SK-N-DZ (cell line): Measurements from ENCODE around the gene ZNG1F. TPM values are rescaled to one million over a fixed set of nuclear protein-coding genes. Genes with fewer than 3 reads are reported as not detected.
"Not testable (repeated sequence)": the region's sequence is repeated elsewhere in the genome, so short reads cannot be mapped to it uniquely, and the experiment has no call there.

ENCODE experiments used
- DNase-seq: peaks from one replicate; pipeline ENCODE4 v3.0.0-alpha.2; 2015; ENCODE audit warnings: low spot score
- polyA plus RNA-seq, 2 experiments: library from polyadenylated mRNA; depleted of rRNA; stranded (reverse); fragments of >200 nt; gene quantifications; 2 replicates each; pipeline ENCODE4 v1.2.3, GENCODE V29; 2014

ZNG1F gene
- 9.8 and 10.5 TPM in 2 replicates for polyA plus RNA-seq (2014; cell fraction: cytosol; rRNA removed)
- polyA plus RNA-seq (2014; cell fraction: nucleus; rRNA removed) = 29.9 and 31.0 TPM in 2 replicates

GRCh38 chr9:41189217-41189616 is at the start of gene ZNG1F:
ZNG1F (minus strand) TSS chr9:41189317; CDS start chr9:41189258, 59 bp downstream.
- not testable (repeated sequence) for DNase-seq

- peak; percentile 10 for DNase-seq
These were observed 48.1 kb upstream of the ZNG1F start for GRCh38 chr9:41237110-41237749.

GRCh38 chr9:41236486-41237109 is 47.5 kb upstream of the ZNG1F start:
- DNase-seq = not testable (repeated sequence)

- peak; percentile 7 for DNase-seq
These were observed 46.0 kb upstream of the ZNG1F start for GRCh38 chr9:41234811-41235805.

- DNase-seq = not testable (repeated sequence)
These were observed 45.1 kb upstream of the ZNG1F start for GRCh38 chr9:41234221-41234620.

- peak; percentile 4 for DNase-seq
These were observed 43.2 kb upstream of the ZNG1F start for GRCh38 chr9:41232326-41232725.

- peak; percentile 48 for DNase-seq
These were observed 41.3 kb upstream of the ZNG1F start for GRCh38 chr9:41230418-41230817.

- DNase-seq = peak; percentile 62
These were observed 40.6 kb upstream of the ZNG1F start for GRCh38 chr9:41229408-41230401.

- DNase-seq = not testable (repeated sequence)
These were observed 30.7 kb upstream of the ZNG1F start for GRCh38 chr9:41219831-41220230.

GRCh38 chr9:41188439-41188838 is 678 bp downstream of the ZNG1F start:
- not testable (repeated sequence) for DNase-seq

- not testable (repeated sequence) for DNase-seq
These were observed 14.1 kb downstream of the ZNG1F start for GRCh38 chr9:41174994-41175393.

- not testable (repeated sequence) for DNase-seq
These were observed 39.0 kb downstream of the ZNG1F start for GRCh38 chr9:41150116-41150515.

GRCh38 chr9:41141878-41142277 is 47.2 kb downstream of the ZNG1F start:
- not testable (repeated sequence) for DNase-seq

- not testable (repeated sequence) for DNase-seq
These were observed 60.5 kb downstream of the ZNG1F start, which contains the start of gene FOXD4L6 for GRCh38 chr9:41128581-41128980. FOXD4L6 (minus strand) TSS chr9:41128681; CDS start chr9:41128383, 298 bp downstream.

- not testable (repeated sequence) for DNase-seq
These were observed 62.2 kb downstream of the ZNG1F start for GRCh38 chr9:41126746-41127446.

GRCh38 chr9:41125936-41126335 is 63.2 kb downstream of the ZNG1F start:
- DNase-seq = not testable (repeated sequence)

- not testable (repeated sequence) for DNase-seq
These were observed 63.9 kb downstream of the ZNG1F start for GRCh38 chr9:41125109-41125658.

GRCh38 chr9:41124250-41125108 is 64.6 kb downstream of the ZNG1F start:
- not testable (repeated sequence) for DNase-seq
